ENCODE results near the gene PCGF2. TPM values are rescaled to one million over a fixed set of nuclear protein-coding genes. Genes with fewer than 3 reads are reported as not detected.

PCGF2 gene
- total and polyA plus RNA-seq, 9 of the 15 experiments (the other 6 are each of a cell fraction or from before 2014, with no cell fraction given) = 1.3 to 33.4 (median 7.0) TPM

GRCh38 chr17:38729886-38730525 is 18.1 kb downstream of the PCGF2 start, which contains the start of gene CISD3 (continued):
- TF ChIP-seq ATF4 (CRISPR knock-in tag; IDR thresholded peaks at IDR 0.05) (no peak), KDM2B (CRISPR knock-in tag; IDR thresholded peaks at IDR 0.05) (0 out of 2 replicates have a peak, but pooled peaks have one; percentile 12), TAL1 (IDR thresholded peaks at IDR 0.05) (no peak), RBM34 (IDR thresholded peaks at IDR 0.05; ENCODE audit: borderline replicate concordance, insufficient read depth, low read length) (no peak), ZNF239 (CRISPR knock-in tag; IDR thresholded peaks at IDR 0.05) (no peak), ZNF707 (CRISPR knock-in tag; conservative IDR thresholded peaks at IDR 0.05) (no peak), CBX1 (IDR thresholded peaks at IDR 0.05; ENCODE audit: low read depth) (no peak), NR3C1 (CRISPR knock-in tag; IDR thresholded peaks at IDR 0.05) (no peak), ZNF318 (IDR thresholded peaks at IDR 0.05; ENCODE audit: borderline replicate concordance in 1 of 2, low read depth in 1 of 2) (no peak), MED1 (CRISPR knock-in tag; IDR thresholded peaks at IDR 0.05; ENCODE audit: borderline replicate concordance) (no peak), WHSC1 (IDR thresholded peaks at IDR 0.05; ENCODE audit: low read length) (no peak), SAFB2 (IDR thresholded peaks at IDR 0.05; ENCODE audit: borderline replicate concordance, low read depth, low read length, severe bottlenecking) (no peak), ZNF717 (CRISPR knock-in tag; IDR thresholded peaks at IDR 0.05) (no peak), MECOM (CRISPR knock-in tag; IDR thresholded peaks at IDR 0.05) (no peak), PHF8 (IDR thresholded peaks at IDR 0.05; ENCODE audit: borderline replicate concordance, low read length) (peak; percentile 54; the same call in 1 of the 2 replicates), ZKSCAN8 (CRISPR knock-in tag; IDR thresholded peaks at IDR 0.05) (no peak), VEZF1 (CRISPR knock-in tag; IDR thresholded peaks at IDR 0.05) (peak; percentile 95), NFATC3 (IDR thresholded peaks at IDR 0.05) (no peak), POLR2AphosphoS5 (IDR thresholded peaks at IDR 0.05; ENCODE audit: control insufficient read depth, insufficient read depth, low read depth, low read length) (peak; percentile 33; the same call in 1 of the 2 replicates)

Data from K562 (cell line).